GM23338 (cell line): ENCODE measurements around the gene VEPH1.

Experiments used
- CREB1 ChIP-seq: fragments of 250-450 bp; sonication (Bioruptor Pico); IDR thresholded peaks from 2 replicates; pipeline ENCODE4 v1.5.0; 2020; ENCODE audit warnings: low read depth, mild to moderate bottlenecking, moderate library complexity
- CTCF ChIP-seq, 2 experiments: fragments of 200-600 bp in 1 of 2; sonication (generic) in 1 of 2; conservative IDR thresholded peaks; 2 replicates each; pipeline versions ENCODE4 v1.5.1 to v1.6.1; 2016 to 2017; ENCODE audit warnings: antibody characterized with exemption in 2 of 2, low read depth in 2 of 2, mild to moderate bottlenecking in 2 of 2, moderate library complexity in 1 of 2
- EZH2 ChIP-seq: fragments of 200-600 bp; sonication (generic); IDR thresholded peaks from one replicate; pipeline ENCODE4 v1.8.0; 2017; ENCODE audit warnings: antibody characterized with exemption, mild to moderate bottlenecking, low read depth; ENCODE audit not compliant: unreplicated experiment
- EZH2phosphoT487 ChIP-seq: fragments of 200-600 bp; sonication (generic); IDR thresholded peaks from one replicate; pipeline ENCODE4 v1.8.1; 2018; ENCODE audit warnings: antibody characterized with exemption; ENCODE audit not compliant: unreplicated experiment
- JUNB ChIP-seq: IDR thresholded peaks from one replicate; pipeline ENCODE4 v1.6.1; 2016; ENCODE audit warnings: antibody characterized with exemption; ENCODE audit not compliant: unreplicated experiment
- POLR2AphosphoS5 ChIP-seq: IDR thresholded peaks from 2 replicates; pipeline ENCODE4 v1.6.1; 2016; ENCODE audit warnings: antibody characterized with exemption, low read depth
- REST ChIP-seq: IDR thresholded peaks from one replicate; pipeline ENCODE4 v1.6.1; 2018; ENCODE audit warnings: antibody characterized with exemption; ENCODE audit not compliant: unreplicated experiment
- ZNF114 ChIP-seq: fragments of 250-450 bp; sonication (Bioruptor Pico); IDR thresholded peaks from 2 replicates; pipeline ENCODE4 v1.5.0; 2020; ENCODE audit warnings: mild to moderate bottlenecking, moderate library complexity
- ZNF331 ChIP-seq: fragments of 250-450 bp; sonication (Bioruptor Pico); IDR thresholded peaks from 2 replicates; pipeline ENCODE4 v1.5.0; 2020; ENCODE audit warnings: low read depth, mild to moderate bottlenecking, moderate library complexity

GRCh38 chr3:157313186-157313585 lies 190.0 kb downstream of the VEPH1 start:
- TF ChIP-seq POLR2AphosphoS5, result no peak
- TF ChIP-seq EZH2, result no peak
- TF ChIP-seq CTCF (conservative IDR thresholded peaks at IDR 0.05; ENCODE audit: low read depth in 2 of 2), result no peak
- no peak for TF ChIP-seq EZH2phosphoT487
- TF ChIP-seq CREB1 (CRISPR knock-in tag), result no peak
- no peak for TF ChIP-seq REST
- TF ChIP-seq JUNB, result no peak
- no peak for TF ChIP-seq ZNF114 (CRISPR knock-in tag)
- TF ChIP-seq ZNF331 (CRISPR knock-in tag), result no peak
